ENCODE results near the gene IMMP2L.
"Not testable (repeated sequence)": the region's sequence is repeated elsewhere in the genome, so short reads cannot be mapped to it uniquely, and the experiment has no call there.

IMMP2L gene

GRCh38 chr7:111323670-111324069 is 238.6 kb downstream of the IMMP2L start:
- DNase-seq = not testable (repeated sequence)

- no peak for DNase-seq
Measured at GRCh38 chr7:111320133-111320532, 242.2 kb downstream of the IMMP2L start.

DNA sequence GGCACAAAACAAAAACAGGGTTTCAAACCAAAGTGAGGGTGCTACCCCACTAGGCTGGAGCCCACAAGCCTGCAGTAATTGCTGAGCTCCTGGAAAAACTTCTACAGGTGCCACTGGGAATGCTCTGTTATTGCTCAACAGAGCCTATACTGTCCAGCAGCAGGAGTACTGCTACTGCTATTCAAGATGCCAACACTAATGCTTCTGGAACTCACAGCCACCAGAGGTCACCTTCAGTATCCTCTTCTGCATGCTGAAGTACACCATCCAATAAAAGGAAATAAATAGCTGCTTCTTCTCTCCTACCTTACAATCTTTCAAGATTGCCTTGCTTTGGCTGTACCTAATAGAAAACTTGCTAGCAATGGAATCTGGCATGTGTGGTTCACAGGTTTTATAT is 249.3 kb downstream of the IMMP2L start:
- DNase-seq = no peak

DNA sequence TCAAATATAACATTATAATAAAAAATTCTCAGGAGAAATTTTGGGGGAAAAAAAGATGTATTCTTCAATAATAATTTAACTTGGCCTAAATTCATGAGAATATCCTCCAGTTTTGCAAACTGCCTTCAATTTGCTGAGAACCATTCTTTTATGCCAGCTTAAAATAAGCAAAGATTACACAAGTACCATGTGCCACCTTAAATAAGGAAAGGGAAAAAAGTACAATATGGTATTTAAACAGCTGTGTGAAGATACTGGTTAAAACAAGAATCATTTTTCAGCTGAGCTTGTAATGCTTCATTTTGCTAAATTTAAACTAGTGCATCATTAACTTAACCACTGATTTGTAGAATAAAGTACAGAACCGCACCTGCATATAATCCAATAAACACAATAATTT is 253.6 kb downstream of the IMMP2L start:
- DNase-seq = no peak

DNA sequence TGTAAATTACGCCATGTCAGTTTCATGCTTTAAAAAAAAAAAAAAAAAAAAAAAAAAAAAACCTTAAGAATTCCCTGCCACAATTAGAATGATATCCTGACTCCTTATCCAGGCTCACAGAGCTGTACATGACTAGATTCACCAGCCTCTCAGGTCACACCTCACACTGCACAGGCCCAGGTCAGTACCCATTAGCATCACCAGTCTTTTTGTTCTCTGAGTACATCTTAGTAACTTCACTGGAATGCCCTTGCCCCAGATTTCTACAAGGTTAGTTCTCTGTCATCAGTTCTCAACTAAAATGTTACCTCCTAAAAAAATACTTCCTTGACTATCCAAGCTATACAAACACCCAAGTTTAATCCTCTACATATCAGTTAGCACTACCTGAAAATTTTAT is 260.4 kb downstream of the IMMP2L start:
- no peak for DNase-seq

DNA sequence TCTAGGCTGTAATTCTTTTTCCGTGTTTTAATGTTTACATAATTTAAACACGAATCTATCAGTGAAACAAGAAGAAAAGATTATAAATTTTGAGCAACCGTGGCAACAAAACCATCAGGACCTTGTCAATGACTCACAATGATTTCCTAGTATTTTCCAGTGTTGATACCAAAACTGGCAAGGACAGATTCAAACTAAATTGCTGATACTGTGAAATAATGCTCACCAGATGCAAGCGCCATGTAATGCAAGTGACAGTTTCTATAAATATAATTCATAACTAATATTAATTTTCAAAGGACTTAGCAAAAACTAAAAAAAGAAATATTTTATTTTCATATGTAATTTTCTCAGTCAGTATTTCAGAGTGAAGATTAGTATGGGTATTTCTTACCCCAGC is 267.8 kb downstream of the IMMP2L start:
- no peak for DNase-seq

DNA sequence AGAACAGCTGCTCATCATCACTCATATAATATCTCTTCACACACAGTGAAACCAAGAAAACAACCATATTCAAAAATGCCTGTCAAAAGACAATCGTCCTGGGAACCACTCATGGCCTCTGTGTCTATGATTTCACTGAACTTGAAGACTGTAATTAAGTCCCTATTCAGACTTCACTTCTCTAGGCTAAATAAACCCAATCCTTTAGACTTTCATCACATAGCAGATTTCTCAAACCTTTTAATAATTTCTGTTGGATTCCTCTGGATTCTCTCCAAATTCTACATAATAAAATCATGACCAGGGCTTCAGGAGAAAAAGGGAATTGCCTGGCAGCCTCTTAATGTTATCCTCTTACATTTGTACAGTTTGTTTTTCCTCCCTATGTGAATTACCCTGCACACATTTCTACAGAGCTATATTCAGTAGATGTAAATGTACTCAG is 270.2 kb downstream of the IMMP2L start:
- no peak for DNase-seq

DNA sequence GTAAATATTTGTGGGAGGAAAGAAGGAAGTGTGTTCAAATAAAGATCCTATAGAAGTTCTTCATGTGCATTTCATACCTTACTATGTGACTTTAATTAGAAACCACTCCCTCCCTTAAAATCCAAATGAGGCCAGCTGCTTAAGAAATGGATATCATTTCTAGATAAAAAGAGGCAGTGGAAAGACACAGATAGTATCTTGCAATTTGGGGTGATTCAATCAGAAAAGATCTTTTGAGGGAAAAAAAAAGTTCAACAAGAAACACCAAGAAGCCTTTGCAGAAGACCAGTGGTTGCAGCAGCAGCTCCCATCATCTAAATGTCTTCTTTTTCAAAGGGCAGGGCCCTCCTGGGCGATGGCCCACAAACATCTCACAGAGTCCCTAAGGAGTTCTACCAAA is 271.3 kb downstream of the IMMP2L start:
- DNase-seq = no peak

DNA sequence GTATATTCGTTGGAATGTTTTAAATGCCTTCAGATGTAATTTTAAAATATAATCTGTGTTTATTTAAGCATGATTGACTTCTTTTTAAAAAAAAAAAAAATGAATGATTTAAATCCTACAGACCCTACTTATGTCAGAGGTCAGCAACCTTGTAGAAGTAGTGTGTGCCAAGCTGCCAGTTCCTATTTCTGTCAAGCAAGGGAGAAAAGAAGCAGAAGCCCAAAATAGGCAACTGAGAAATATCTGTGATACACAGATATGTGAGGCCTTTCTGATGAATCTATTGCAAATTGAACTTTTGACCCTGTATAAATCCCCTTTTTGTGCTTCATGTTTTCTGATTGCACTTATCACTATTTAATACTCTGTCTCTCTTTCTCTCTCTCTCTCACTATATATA is 271.9 kb downstream of the IMMP2L start:
- no peak for DNase-seq

- DNase-seq = not testable (repeated sequence)
Measured at GRCh38 chr7:111288441-111288840, 273.9 kb downstream of the IMMP2L start.

GRCh38 chr7:111282626-111283025 is 279.7 kb downstream of the IMMP2L start:
- no peak for DNase-seq

- DNase-seq = no peak
Measured at GRCh38 chr7:111274857-111275256, 287.4 kb downstream of the IMMP2L start.

DNA sequence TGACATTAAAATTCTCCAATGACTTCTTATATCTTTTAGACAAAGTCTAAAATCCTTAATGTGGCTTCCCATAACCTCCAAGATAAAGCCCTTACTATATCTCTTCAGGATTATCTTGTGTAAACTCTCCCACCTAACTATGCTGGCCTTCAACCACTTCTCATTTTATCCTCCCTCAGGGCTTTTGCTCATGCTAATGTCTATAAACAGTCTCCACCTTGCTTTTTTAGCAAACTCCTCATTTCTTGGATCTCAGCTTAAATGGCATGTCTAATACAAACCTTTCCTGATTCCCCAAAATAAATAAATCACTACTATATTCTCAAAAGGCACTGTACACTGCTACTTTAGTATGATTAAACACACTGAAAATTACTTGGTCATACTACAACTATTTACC is 290.2 kb downstream of the IMMP2L start:
- DNase-seq = no peak

DNA sequence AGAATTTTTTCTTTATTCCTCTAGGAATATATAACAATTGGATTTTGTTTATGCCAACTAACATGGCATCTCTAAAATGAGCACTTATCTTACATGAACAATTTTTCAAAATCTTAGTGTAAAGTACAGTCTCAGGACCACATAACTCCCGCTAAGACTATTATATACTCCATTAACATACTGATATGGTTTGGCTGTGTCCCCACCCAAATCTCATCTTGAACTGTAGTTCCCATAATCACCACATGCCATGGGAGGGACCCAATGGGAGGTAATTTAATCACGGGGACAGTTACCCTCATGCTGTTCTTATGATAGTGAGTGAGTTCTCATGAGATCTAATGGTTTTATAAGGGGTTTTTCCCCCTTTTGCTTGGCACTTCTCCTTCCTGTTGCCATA is 291.5 kb downstream of the IMMP2L start:
- DNase-seq = not testable (repeated sequence)

DNA sequence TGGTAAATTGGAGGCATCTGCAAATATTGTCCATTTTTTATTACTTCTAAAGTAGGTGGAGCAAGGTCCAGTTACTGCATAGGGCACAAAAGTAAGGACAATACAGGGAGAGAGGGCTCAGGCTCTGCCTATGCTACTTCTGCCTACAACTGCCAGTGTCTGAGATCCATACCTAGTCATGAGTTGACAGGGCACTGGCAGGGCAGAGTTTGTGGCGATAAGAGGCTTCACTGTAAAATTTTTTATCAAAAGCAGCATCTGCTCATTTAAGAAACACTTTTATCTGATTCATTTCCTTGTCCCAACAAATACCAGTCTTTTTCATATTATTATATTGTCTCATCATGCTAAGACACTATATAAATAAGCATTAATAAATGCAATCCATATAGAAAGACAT is 293.4 kb downstream of the IMMP2L start:
- DNase-seq = no peak

DNA sequence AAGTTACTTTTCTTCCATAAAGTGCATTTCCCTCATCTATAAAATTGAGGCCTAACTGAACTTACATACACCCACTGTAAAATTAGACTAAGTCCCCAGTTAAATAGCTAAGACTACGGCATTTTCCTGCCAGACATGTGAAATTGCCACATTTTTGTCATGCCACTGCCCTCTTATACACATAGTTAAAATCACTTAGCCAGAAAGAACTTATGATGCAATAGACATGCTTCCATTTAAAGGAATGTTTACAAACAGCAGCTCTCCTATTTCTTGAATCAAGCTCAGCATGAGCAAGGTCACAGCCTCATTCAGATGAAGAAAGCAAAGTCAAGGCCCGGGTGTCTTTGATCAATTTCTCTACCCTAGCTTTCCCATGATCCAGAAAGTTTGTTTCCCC is 295.7 kb downstream of the IMMP2L start:
- DNase-seq = no peak

- DNase-seq = no peak
Measured at GRCh38 chr7:111265394-111265793, 296.9 kb downstream of the IMMP2L start.

- no peak for DNase-seq
Measured at GRCh38 chr7:111264981-111265380, 297.3 kb downstream of the IMMP2L start.

DNA sequence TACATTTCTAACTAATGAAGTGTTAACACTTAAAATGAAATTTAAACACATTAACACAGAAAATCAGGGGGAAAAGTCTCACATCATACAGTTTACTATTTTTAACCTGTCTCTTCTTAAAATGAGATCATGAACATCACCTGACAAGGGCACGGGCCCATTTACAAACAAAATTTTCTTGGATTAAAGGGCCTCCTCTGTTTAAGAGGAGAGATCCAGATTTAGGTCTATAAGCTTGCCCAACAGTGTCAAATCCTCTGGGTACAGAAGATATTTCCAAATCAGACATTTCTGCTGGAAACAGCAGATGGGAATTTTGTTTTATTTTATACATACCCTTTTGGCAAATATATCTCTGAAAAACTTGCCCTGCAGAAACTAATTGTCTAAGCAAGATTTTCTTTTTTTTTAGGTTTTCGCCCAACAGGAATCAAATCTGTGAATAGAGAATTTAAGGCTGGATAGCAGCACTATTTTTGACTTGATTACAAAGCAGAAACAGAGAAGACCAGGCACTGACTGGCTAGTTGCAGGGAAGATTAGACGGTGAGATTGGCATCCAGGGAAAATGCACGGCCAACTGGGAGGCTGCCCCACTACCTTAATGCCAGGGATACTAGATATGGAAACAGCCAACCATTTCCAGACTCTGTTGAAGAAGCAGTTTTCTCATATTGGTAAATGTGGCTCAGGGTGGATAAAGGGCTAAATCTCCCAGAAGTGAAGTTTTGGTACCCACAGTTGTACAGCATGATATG is 298.0 kb downstream of the IMMP2L start:
- DNase-seq = no peak

- DNase-seq = no peak
Measured at GRCh38 chr7:111262293-111263116, 299.8 kb downstream of the IMMP2L start.

- DNase-seq = no peak
Measured at GRCh38 chr7:111261496-111261895, 300.8 kb downstream of the IMMP2L start.

DNA sequence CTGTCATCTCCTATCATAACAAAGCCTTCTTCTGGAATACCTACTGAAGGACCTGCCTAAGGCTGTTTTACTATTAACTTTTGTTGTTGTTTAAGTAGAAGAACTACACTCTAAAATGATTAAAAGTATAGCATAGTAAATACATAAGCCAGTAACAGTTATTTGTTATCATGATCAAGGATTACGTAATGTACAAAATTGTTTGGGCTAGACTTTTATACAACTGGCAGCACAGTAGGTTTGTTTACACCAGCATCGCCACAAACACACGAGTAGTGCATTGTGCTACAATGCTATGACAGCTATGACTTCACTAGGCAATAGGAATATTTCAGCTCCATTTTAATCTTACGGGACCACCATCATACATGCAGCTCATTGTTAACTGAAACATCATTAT is 302.3 kb downstream of the IMMP2L start:
- DNase-seq = no peak

DNA sequence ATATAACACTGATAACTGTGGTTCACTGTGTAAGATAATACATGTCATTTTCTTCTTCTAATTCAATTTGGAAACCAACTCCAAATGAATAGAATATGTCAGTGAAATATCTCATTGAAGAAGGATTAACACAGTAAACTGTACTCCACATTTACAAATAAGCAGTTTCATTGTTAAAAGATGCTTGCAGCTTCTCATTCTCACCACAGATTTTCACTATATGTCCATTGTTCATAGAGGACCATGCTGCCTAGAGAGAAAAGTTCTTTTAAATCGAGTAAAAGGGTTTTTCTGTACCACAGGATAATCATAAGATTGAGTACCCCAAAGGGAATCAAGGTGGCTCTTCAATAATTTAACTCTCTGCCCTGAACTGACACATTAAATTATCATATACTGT is 305.9 kb downstream of the IMMP2L start:
- no peak for DNase-seq

DNA sequence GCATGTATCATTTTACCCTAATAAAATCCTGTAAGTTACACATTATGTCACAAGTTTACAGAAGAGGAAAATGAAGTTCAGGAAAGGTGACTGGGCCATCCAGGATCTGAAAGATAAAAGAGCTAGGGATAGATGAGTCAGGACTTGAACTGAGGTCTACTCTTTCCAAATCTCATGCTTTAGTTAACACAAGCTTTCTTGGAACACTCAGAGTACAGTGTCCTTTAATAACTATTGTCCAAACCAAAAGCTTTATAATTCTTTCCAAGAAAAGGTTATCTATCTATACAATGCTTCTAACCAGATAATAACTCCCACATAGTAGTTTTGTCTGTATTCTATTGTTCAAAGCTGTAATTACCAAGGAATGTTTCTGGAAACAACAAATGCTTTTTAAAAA is 306.7 kb downstream of the IMMP2L start:
- no peak for DNase-seq

Measured in NCI-H2171 (cell line).